ENCODE data around the gene MYOM1. TPM values are rescaled to one million over a fixed set of nuclear protein-coding genes. Genes with fewer than 3 reads are reported as not detected.
"Not testable (repeated sequence)": the region's sequence is repeated elsewhere in the genome, so short reads cannot be mapped to it uniquely, and the experiment has no call there.

The MYOM1 gene
- total and polyA plus RNA-seq, 2 donors (not counting 3 experiments of a cell fraction or from before 2014, with no cell fraction given) = 0.08 TPM; not detected in 1

DNA sequence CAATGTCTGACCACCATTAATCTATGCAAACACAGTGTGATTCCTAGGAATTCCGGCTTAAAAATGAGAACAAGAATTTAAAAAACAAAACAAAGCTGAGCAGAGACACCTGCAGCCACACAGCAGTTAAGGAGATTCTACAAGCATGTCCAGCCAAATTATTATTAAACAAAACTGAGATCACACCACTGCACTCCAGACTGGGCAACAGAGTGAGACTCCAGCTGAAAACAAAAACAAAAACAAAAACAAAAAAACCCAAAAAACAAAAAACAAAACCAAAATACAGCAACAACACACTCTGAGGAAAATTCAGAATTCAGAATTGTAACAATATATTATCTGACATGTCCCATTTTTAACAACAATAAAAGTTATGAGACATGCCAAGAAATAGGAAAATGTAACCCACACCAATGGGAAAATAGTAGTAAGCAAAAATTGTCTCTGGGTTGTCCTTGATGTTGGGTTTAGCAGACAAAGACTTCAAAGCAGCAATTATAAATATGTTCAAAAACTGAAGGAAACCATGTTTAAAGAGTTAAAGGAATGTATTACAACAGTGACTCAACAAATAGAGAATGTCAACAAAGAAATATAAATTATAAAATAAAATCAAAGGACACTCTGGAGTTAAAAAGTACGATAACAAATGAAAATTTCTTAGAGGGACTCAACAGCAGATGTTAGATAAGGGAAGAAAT lies 19.7 kb downstream of the MYOM1 start:
- Histone ChIP-seq H3K9me3 (replicated peaks; ENCODE audit: control insufficient read depth, insufficient read depth, low read length) (no peaks in the 10 kb centered on the region), H3K36me3 (ENCODE audit: control insufficient read depth in 2 of 2, extremely low read depth in 1 of 2, insufficient read depth in 2 of 2, low read length in 2 of 2) (no peaks in the 10 kb centered on the region), H3K4me3 (replicated peaks in 1 of 3; ENCODE audit: insufficient read depth in 1 of 3, low read depth in 1 of 3, low read length in 3 of 3) (no peak overlapping the region), H4K20me1 (replicated peaks; ENCODE audit: control insufficient read depth, extremely low read depth, insufficient read depth, low read length) (no peaks in the 10 kb centered on the region), H3K79me2 (ENCODE audit: control insufficient read depth, insufficient read depth, low read length) (no peaks in the 10 kb centered on the region), H3K9me1 (replicated peaks; ENCODE audit: control insufficient read depth, extremely low read depth, insufficient read depth, low read length) (no peaks in the 10 kb centered on the region), H3K4me2 (ENCODE audit: insufficient read depth, low read length) (no peak overlapping the region), H3K4me1 (ENCODE audit: control insufficient read depth, extremely low read depth, insufficient read depth, low read length) (no peaks in the 10 kb centered on the region), H3K9ac (replicated peaks; ENCODE audit: extremely low read depth, insufficient read depth, low read length) (no peak overlapping the region), H3K27ac (ENCODE audit: insufficient read depth, low read depth, low read length) (no peak overlapping the region), H3K27me3 (ENCODE audit: control insufficient read depth in 2 of 2, insufficient read depth in 2 of 2, low read length in 2 of 2) (peaks cover 3 to 5% of the 10 kb centered on the region in 2 experiments), H2AFZ (ENCODE audit: low read depth, low read length) (no peak overlapping the region)
- intact Hi-C loops (cut with micrococcal nuclease) = no loop called here
- no peak for FAIRE-seq
- ChIA-PET POLR2A (no interaction called here), CTCF (interaction anchor here (0.7 kb wide), 1 partner anchor 9 kb away, joined by 3 read pairs; no protein-coding TSS in a partner anchor)
- DNase-seq (ENCODE audit: low read depth, low spot score) = no peak
- dilution Hi-C loops (cut with MboI; ENCODE audit: extremely low pct_ligation_motif_present, low sequenced_read_pairs) = no loop called here
- BruUV-seq (replicated peaks) = no TSS peak
- TF ChIP-seq POLR2A (IDR thresholded peaks at IDR 0.05; ENCODE audit: low read depth, low read length) = no peak
- no peak for TF ChIP-seq EZH2 (IDR thresholded peaks at IDR 0.05; ENCODE audit: borderline replicate concordance, low read depth, low read length, severe bottlenecking)
- TF ChIP-seq CTCF (IDR thresholded peaks at IDR 0.05; ENCODE audit: extremely low read depth in 1 of 2, insufficient read depth in 1 of 2, low read depth in 1 of 2, low read length in 2 of 2) = no peak
- no peak for TF ChIP-seq FOS (IDR thresholded peaks at IDR 0.05; ENCODE audit: borderline replicate concordance, insufficient read depth, low read length)
- TF ChIP-seq POLR2AphosphoS5 (IDR thresholded peaks at IDR 0.05; ENCODE audit: insufficient read depth, low read depth, low read length) = no peak
- TF ChIP-seq MYC (IDR thresholded peaks at IDR 0.05; ENCODE audit: low read depth, low read length) = no peak
- TF ChIP-seq JUN (IDR thresholded peaks at IDR 0.05; ENCODE audit: borderline replicate concordance, insufficient read depth, insufficient read length, low read depth) = no peak
- no peak for TF ChIP-seq GATA2 (IDR thresholded peaks at IDR 0.05; ENCODE audit: insufficient read depth, insufficient read length, low read depth, low read length)
- TF ChIP-seq, protein P1, sequence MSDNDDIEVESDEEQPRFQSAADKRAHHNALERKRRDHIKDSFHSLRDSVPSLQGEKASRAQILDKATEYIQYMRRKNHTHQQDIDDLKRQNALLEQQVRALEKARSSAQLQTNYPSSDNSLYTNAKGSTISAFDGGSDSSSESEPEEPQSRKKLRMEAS (IDR thresholded peaks at IDR 0.05; ENCODE audit: insufficient read depth, insufficient read length) = no peak

DNA sequence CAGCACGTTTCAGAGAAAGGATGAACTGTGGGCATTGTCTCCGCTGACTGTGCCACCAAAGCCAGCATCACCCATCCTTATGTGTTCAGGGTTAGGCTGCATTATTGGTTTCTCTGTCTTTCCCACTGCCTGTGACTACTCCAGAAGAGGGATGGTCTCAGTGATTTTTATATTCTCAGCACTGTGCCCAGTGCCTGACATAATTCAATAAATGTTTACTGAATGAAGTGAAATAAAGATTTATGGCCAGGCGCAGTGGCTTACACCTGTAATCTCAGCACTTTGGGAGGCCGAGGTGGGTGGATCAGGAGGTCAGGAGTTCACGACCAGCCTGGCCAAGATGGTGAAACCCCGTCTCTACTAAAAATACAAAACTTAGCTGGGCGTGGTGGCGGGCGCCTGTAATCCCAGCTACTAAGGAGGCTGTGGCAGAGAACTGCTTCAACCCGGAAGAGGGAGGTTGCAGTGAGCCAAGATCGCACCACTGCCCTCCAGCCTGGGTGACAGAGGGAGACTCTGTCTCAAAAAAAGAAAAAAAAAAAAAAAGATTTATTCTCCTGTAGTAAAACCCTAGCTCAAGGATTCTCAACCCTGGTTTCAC lies 21.4 kb downstream of the MYOM1 start:
- H3K27me3 ChIP-seq (ENCODE audit: control insufficient read depth in 2 of 2, insufficient read depth in 2 of 2, low read length in 2 of 2); BruUV-seq (replicated peaks); intact Hi-C loops (cut with micrococcal nuclease); dilution Hi-C loops (cut with MboI; ENCODE audit: extremely low pct_ligation_motif_present, low sequenced_read_pairs); H3K4me2 ChIP-seq (ENCODE audit: insufficient read depth, low read length); H3K9me3 ChIP-seq (replicated peaks; ENCODE audit: control insufficient read depth, insufficient read depth, low read length); FAIRE-seq; H2AFZ ChIP-seq (ENCODE audit: low read depth, low read length); H3K36me3 ChIP-seq (ENCODE audit: control insufficient read depth in 2 of 2, extremely low read depth in 1 of 2, insufficient read depth in 2 of 2, low read length in 2 of 2); H3K4me1 ChIP-seq (ENCODE audit: control insufficient read depth, extremely low read depth, insufficient read depth, low read length); H3K79me2 ChIP-seq (ENCODE audit: control insufficient read depth, insufficient read depth, low read length); H3K27ac ChIP-seq (ENCODE audit: insufficient read depth, low read depth, low read length); H3K9ac ChIP-seq (replicated peaks; ENCODE audit: extremely low read depth, insufficient read depth, low read length); H3K4me3 ChIP-seq (replicated peaks in 1 of 3; ENCODE audit: insufficient read depth in 1 of 3, low read depth in 1 of 3, low read length in 3 of 3); H3K9me1 ChIP-seq (replicated peaks; ENCODE audit: control insufficient read depth, extremely low read depth, insufficient read depth, low read length); H4K20me1 ChIP-seq (replicated peaks; ENCODE audit: control insufficient read depth, extremely low read depth, insufficient read depth, low read length); DNase-seq (ENCODE audit: low read depth, low spot score): not testable (repeated sequence)
- POLR2A ChIA-PET = interaction anchor here (0.6 kb wide), 1 partner anchor 54 kb away, joined by 3 read pairs; no protein-coding TSS in a partner anchor
- CTCF ChIA-PET = interaction anchor here (1.2 kb wide), 1 partner anchor 47 kb away, joined by 3 read pairs; no protein-coding TSS in a partner anchor
